GM19351 (cell line): ENCODE results near the gene SPATA13.

Experiments used
- ATAC-seq: cut with Tn5 transposase; IDR thresholded peaks from one replicate; pipeline ENCODE4 v1.9.1; 2021; ENCODE audit warnings: mild to moderate bottlenecking, moderate library complexity; ENCODE audit not compliant: unreplicated experiment

Gene SPATA13

GRCh38 chr13:24218977-24219376, 58.5 kb downstream of the SPATA13 start:
- ATAC-seq, result no peak

- peak; percentile 47 for ATAC-seq
Measured at GRCh38 chr13:24220086-24220703, 59.7 kb downstream of the SPATA13 start.

GRCh38 chr13:24221007-24221406, 60.5 kb downstream of the SPATA13 start:
- ATAC-seq, result no peak

DNA sequence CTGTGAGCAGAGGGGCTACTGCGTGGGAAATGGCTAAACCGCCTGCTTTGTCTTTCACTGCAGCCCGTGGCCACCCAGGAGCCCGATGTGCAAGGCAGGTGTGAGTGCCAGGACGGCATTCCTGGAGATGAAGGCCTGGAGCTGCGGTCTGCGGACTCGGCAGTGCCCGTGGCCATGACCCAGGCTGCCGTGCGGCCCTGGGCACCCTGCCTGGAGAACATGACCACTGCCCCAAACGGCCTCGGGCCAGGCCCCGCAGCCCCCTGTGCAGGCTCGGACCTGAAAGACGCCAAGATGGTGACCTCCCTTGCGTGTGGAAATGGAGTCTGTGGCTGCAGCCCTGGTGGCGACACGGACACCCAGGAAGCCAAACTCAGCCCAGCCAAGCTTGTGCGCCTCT, 62.2 kb downstream of the SPATA13 start:
- no peak for ATAC-seq

- peak; percentile 62 for ATAC-seq
Measured at GRCh38 chr13:24223341-24224231, 63.1 kb downstream of the SPATA13 start.

GRCh38 chr13:24224232-24224680, 63.7 kb downstream of the SPATA13 start:
- peak; percentile 13 for ATAC-seq

GRCh38 chr13:24225062-24225461, 64.5 kb downstream of the SPATA13 start:
- no peak for ATAC-seq

DNA sequence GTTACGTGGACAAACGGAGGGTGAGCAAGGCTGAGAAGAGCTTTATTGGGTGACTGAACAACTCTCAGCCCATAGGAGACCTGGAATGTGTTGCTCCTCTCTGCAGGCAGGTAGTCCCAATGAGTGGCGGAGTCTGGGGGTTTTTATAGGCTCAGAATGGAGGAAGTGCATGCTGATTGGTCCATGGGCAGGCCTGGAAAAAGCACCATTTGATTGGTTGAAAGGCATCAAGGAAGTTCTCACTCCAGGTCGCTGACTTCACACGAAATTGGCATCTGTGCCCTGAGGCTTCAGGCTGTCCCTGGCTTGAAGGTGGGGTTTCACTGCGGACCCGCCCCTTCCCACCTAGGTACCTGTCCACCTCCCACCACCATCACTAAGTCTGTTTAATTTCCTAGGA, 65.4 kb downstream of the SPATA13 start:
- ATAC-seq, result no peak

GRCh38 chr13:24226762-24227161, 66.2 kb downstream of the SPATA13 start:
- ATAC-seq, result no peak

DNA sequence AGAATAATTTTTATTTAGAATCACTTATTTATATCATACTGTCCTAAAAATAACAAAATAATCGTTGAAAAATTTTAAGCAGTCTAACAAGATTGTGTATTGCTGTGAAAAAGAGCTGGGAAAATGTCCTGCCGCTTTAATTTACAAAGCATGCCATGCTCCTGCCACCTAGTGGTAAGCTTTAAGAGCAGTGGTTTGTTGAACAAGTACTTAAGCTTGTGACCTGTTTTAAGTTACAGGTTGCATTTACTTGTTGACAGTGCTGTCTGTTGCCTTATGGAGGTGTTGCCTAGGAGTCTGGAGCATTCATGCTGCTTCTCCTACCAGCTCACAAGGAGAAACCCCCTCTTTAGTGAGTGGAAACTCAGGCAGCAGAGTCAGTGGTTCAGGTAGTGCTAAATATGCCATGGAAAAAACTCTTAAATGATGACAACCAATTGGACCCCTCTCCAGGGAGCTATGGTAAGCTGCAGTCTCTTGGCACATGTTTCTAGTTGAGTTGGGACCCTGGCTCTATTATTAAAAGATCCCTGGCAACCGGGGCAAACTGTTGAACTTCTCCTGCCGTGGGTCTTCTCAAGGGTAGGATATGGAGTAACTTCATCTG, 68.4 kb downstream of the SPATA13 start:
- no peak for ATAC-seq

DNA sequence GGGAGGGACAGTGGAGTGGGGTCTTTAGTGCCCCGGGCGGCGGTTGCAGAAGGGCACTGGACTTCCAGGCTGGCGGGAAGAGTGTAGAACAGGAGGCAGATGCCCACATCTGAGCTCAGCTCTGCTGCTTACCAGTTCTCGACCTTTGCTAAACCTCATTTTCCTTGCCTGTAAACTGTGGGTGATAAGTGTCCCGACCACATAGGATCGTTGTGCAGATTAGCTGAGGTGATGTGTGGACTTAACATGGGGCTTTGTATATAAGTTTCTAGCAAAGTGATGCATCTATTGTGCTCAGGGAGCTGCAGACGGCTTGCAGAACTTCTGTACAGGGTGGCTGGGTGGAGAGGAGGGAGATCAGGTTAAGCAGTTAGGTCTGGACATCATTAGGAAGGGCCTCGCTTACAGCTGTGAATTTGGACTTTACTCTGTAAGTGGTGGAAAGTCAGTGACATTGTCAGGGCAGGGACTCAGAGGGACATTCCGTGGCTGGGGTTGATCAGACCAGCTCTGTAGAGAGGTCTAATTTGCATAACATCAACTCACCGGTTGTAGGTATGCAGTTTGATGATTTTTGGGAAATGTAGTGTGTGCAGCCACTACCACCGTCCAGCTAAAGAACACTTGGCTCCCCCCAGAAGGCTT, 70.0 kb downstream of the SPATA13 start:
- no peak for ATAC-seq

- ATAC-seq, result no peak
Measured at GRCh38 chr13:24231377-24231776, 70.9 kb downstream of the SPATA13 start.

DNA sequence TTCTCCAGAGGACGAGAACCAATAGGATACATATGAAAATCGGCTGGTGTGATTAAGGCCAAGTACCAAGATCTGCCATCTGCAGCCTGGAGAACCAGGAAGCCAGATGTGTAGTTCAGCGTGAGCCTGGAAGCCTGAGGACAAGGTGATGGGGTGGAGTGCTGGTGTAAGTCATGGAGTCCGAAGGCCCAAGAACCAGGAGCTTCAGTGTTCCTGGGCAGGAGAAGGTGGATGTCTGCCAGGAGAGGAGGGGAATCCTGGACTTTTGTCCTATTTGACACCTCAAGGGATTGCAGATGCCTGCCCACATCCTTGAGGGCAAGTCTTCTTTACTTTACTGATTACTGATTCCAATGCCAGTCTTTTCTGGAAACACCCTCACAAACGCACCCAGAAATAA, 71.5 kb downstream of the SPATA13 start:
- no peak for ATAC-seq

- no peak for ATAC-seq
Measured at GRCh38 chr13:24232474-24232873, 72.0 kb downstream of the SPATA13 start.

DNA sequence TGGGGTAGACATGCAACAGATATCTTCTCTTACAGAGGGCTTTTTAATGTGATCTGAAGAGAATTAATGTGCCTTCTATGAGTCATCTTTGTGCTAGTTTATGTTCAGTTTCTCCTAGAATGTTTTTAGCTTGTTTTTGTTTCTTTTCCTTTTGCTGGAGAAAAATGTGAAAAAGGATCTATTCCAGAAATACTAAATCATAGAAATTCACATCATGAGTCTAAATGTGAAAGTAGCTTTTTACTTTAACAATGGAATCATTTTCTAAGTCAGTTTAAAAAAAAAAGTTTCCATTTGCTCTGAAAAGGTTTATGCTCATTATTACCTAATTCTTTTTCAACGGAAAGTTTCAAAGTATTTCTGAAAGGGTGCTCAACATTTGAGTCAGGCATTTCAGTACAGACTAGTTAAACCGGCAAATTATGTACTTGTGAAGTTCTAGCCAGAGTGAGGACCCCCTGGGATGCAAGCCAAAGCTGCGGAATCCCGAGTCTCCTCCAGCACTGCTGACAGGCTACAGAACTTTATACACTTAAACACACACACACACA, 72.9 kb downstream of the SPATA13 start:
- no peak for ATAC-seq

DNA sequence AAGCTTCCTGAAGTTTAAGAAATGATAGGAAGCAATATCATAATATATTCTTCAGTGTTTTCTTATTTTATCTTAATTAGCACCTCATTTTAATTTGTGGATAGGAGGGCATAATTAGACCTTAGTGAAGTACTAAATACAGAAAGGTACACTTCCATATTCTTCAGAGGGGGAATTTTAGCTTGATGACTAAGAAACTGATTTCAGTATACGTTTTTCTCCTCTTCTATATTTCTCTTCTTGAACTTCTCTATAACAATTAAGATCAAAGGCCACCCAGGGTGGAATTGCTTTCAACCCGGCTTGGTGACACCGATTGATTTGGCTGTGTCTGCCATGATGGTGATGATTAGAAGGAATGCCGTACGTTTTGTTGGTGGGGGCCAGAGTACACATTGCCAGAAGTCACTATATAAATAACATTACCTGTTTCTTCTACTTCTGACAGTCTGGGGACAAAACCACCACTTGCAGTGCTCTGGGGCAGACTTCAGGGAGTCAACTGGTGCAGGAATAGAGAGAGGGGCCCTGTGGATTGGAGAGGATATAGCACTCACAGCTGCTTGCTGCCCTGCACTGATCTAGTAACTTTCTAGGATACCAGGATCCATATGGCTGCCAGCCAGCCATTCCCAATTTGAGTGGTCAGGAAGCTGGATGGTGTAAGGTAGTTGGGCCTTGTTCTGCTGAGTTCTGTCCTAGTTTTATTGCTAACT, 73.8 kb downstream of the SPATA13 start:
- no peak for ATAC-seq

- no peak for ATAC-seq
Measured at GRCh38 chr13:24237356-24237755, 76.8 kb downstream of the SPATA13 start.

GRCh38 chr13:24241336-24241735, 80.8 kb downstream of the SPATA13 start:
- ATAC-seq, result no peak

- ATAC-seq, result no peak
Measured at GRCh38 chr13:24242100-24242499, 81.6 kb downstream of the SPATA13 start.

DNA sequence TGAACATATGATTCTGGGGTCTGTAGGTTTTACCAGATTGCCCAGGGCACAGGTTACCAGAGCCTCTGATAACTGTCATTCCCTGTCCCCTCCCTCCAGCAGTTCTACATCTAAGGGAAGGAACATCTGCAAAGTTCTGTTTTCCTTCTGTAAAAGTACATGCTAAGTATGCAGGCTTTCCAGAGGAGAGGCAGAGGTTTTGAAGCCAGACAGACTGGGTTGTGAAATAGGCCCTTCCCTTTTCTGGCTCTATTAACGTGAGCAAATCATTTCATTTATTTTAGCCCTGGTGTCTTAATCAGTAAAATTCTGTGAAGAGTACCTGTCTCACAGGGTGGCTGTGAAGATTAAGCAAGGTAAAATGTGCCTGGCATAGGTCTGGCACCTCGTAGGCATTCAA, 82.8 kb downstream of the SPATA13 start:
- ATAC-seq, result no peak
